HL-60 (cell line): Measurements from ENCODE around the gene FNIP2.

Source experiments
- POLR2AphosphoS5 ChIP-seq: IDR thresholded peaks from 2 replicates; pipeline ENCODE4 v1.6.1; 2012; ENCODE audit warnings: low read depth
- REST ChIP-seq: IDR thresholded peaks from 2 replicates; pipeline ENCODE4 v1.6.1; 2012; ENCODE audit warnings: low read depth; ENCODE audit not compliant: insufficient replicate concordance
- SPI1 ChIP-seq: IDR thresholded peaks from 2 replicates; pipeline ENCODE4 v1.6.1; 2012; ENCODE audit warnings: low read depth, mild to moderate bottlenecking, borderline replicate concordance
- TF ChIP-seq, protein P1 (sequence below): IDR thresholded peaks from one replicate; pipeline ENCODE4 v1.5.1; 2011; ENCODE audit warnings: low read length, control low read depth, inconsistent platforms; ENCODE audit not compliant: insufficient read depth

GRCh38 chr4:158728236-158728635 lies 40.6 kb upstream of the FNIP2 start:
- TF ChIP-seq, protein P1, sequence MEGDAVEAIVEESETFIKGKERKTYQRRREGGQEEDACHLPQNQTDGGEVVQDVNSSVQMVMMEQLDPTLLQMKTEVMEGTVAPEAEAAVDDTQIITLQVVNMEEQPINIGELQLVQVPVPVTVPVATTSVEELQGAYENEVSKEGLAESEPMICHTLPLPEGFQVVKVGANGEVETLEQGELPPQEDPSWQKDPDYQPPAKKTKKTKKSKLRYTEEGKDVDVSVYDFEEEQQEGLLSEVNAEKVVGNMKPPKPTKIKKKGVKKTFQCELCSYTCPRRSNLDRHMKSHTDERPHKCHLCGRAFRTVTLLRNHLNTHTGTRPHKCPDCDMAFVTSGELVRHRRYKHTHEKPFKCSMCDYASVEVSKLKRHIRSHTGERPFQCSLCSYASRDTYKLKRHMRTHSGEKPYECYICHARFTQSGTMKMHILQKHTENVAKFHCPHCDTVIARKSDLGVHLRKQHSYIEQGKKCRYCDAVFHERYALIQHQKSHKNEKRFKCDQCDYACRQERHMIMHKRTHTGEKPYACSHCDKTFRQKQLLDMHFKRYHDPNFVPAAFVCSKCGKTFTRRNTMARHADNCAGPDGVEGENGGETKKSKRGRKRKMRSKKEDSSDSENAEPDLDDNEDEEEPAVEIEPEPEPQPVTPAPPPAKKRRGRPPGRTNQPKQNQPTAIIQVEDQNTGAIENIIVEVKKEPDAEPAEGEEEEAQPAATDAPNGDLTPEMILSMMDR: no peak
- TF ChIP-seq POLR2AphosphoS5: no peak
- no peak for TF ChIP-seq REST
- no peak for TF ChIP-seq SPI1
